Naive B cell (primary cell): ENCODE data around the gene AK4. TPM values are rescaled to one million over a fixed set of nuclear protein-coding genes. Genes with fewer than 3 reads are reported as not detected.

Experiments
- ATAC-seq, 2 donors: fragments of 150-1000 bp; cut with Tn5 transposase; 2 replicates each; pipeline ENCODE4 v1.10.0; 2021; ENCODE audit warnings: low read depth in 2 of 2, mild to moderate bottlenecking in 2 of 2, moderate library complexity in 2 of 2
- DNase-seq: peaks from one replicate; pipeline ENCODE4 v3.0.0; 2022
- H3K27ac Mint-ChIP-seq, 6 donors: one replicate each; pipeline ENCODE4 v1.8.0; 2020 to 2022; ENCODE audit warnings: mild to moderate bottlenecking in 6 of 6, mixed read lengths in 6 of 6, moderate library complexity in 5 of 6, inconsistent platforms in 2 of 6
- H3K27me3 Mint-ChIP-seq, 3 donors: one replicate each; pipeline ENCODE4 v1.8.0; 2021 to 2022; ENCODE audit warnings: mixed read lengths in 3 of 3, mild to moderate bottlenecking in 1 of 3
- H3K36me3 Mint-ChIP-seq, 2 donors: one replicate each; pipeline ENCODE4 v1.8.0; 2020 to 2022; ENCODE audit warnings: mixed read lengths in 2 of 2, inconsistent platforms in 1 of 2, mild to moderate bottlenecking in 1 of 2
- H3K4me1 Mint-ChIP-seq, 3 donors: one replicate each; pipeline ENCODE4 v1.8.0; 2020 to 2022; ENCODE audit warnings: mixed read lengths in 3 of 3, inconsistent platforms in 1 of 3, mild to moderate bottlenecking in 1 of 3, moderate library complexity in 1 of 3
- H3K4me3 Mint-ChIP-seq, 8 donors: one replicate each; pipeline ENCODE4 v1.8.0; 2020 to 2022; ENCODE audit warnings: mild to moderate bottlenecking in 8 of 8, mixed read lengths in 8 of 8, moderate library complexity in 8 of 8, inconsistent platforms in 2 of 8
- H3K9me3 Mint-ChIP-seq, 7 donors: one replicate each; pipeline ENCODE4 v1.8.0; 2020 to 2022; ENCODE audit warnings: mixed read lengths in 7 of 7, mild to moderate bottlenecking in 5 of 7, inconsistent platforms in 2 of 7, moderate library complexity in 1 of 7
- polyA plus RNA-seq, 6 donors: library from polyadenylated mRNA; unstranded; fragments of 300-500 nt; fragmentation: Illumina TruSeq; gene quantifications; one replicate each; pipeline ENCODE4 v1.2.3, GENCODE V29; 2021; ENCODE audit warnings: low read depth in 6 of 6

The AK4 gene
- polyA plus RNA-seq, 6 donors from 2014 or later, result 0.04 to 0.33 (median 0.26) TPM; not detected in 3

GRCh38 chr1:65197636-65198035 is 49.6 kb downstream of the AK4 start:
- Mint-ChIP-seq H3K9me3 (no peaks in the 10 kb centered on the region), H3K36me3 (no peaks in the 10 kb centered on the region), H3K4me1 (no peaks in the 10 kb centered on the region), H3K27ac (no peak overlapping the region), H3K27me3 (peaks cover 4 to 11% (median 9%) of the 10 kb centered on the region in 3 donors), H3K4me3 (no peak overlapping the region)
- DNase-seq, result no peak
- no peak for ATAC-seq

DNA sequence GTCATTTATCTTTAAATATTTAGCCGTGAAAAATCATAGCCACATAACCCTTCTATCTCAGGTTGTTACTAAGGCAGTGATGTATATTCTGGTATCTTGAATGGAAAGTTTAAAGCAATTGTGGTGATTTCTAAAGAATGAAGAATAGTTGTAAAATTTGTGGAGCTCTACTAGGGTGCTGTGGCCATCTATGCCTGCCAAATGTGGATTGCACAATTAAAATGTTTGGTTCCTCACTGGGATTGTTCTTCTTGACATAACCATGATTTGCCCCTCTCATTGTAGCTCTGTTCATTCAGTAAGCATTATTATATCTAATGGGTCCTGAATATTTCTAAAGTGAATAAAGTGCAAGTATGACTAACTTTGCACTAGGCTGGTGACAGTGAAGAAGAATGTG is 50.1 kb downstream of the AK4 start:
- H3K4me1 Mint-ChIP-seq, result no peaks in the 10 kb centered on the region
- ATAC-seq (no peak), DNase-seq (no peak)
- peaks cover 4 to 11% (median 9%) of the 10 kb centered on the region in 3 donors for H3K27me3 Mint-ChIP-seq
- no peaks in the 10 kb centered on the region for H3K9me3 Mint-ChIP-seq
- H3K27ac Mint-ChIP-seq, result no peak overlapping the region
- H3K4me3 Mint-ChIP-seq, result no peak overlapping the region
- no peaks in the 10 kb centered on the region for H3K36me3 Mint-ChIP-seq

- H3K27ac Mint-ChIP-seq, result no peak overlapping the region
- H3K4me3 Mint-ChIP-seq, result no peak overlapping the region
- no peak for ATAC-seq
- no peak for DNase-seq
- H3K27me3 Mint-ChIP-seq, result peaks cover 4 to 11% (median 9%) of the 10 kb centered on the region in 3 donors
- H3K36me3 Mint-ChIP-seq, result no peaks in the 10 kb centered on the region
- no peaks in the 10 kb centered on the region for H3K9me3 Mint-ChIP-seq
- no peaks in the 10 kb centered on the region for H3K4me1 Mint-ChIP-seq
Measured at GRCh38 chr1:65200411-65200810, 52.4 kb downstream of the AK4 start.

- Mint-ChIP-seq H3K27ac (peak overlapping the region in 1 of 6 donors; percentile 60), H3K36me3 (no peaks in the 10 kb centered on the region), H3K27me3 (peaks cover 0 to under 1% (median under 1%) of the 10 kb centered on the region in 3 donors), H3K4me1 (peaks cover 0 to 7% (median 4%) of the 10 kb centered on the region in 3 donors), H3K4me3 (no peak overlapping the region), H3K9me3 (no peaks in the 10 kb centered on the region)
- ATAC-seq (no peak), DNase-seq (no peak)
Measured at GRCh38 chr1:65206836-65207235, 58.8 kb downstream of the AK4 start.

- no peak overlapping the region for H3K27ac Mint-ChIP-seq
Measured at GRCh38 chr1:65207317-65207716, 59.3 kb downstream of the AK4 start.

GRCh38 chr1:65208563-65208973 is 60.6 kb downstream of the AK4 start:
- ATAC-seq, result no peak
- H3K9me3 Mint-ChIP-seq, result no peaks in the 10 kb centered on the region
- no peak overlapping the region for H3K27ac Mint-ChIP-seq
- no peak for DNase-seq
- no peak overlapping the region for H3K4me3 Mint-ChIP-seq
- no peaks in the 10 kb centered on the region for H3K36me3 Mint-ChIP-seq
- H3K4me1 Mint-ChIP-seq, result peaks cover 0 to 7% (median 4%) of the 10 kb centered on the region in 3 donors
- H3K27me3 Mint-ChIP-seq, result no peaks in the 10 kb centered on the region

More at GRCh38 chr1:65207317-65207716, 59.3 kb downstream of the AK4 start:
- Mint-ChIP-seq H3K4me3 (no peak overlapping the region), H3K36me3 (no peaks in the 10 kb centered on the region), H3K27me3 (no peaks in the 10 kb centered on the region), H3K9me3 (no peaks in the 10 kb centered on the region), H3K4me1 (peaks cover 0 to 7% (median 4%) of the 10 kb centered on the region in 3 donors)
- DNase-seq (no peak), ATAC-seq (no peak)

DNA sequence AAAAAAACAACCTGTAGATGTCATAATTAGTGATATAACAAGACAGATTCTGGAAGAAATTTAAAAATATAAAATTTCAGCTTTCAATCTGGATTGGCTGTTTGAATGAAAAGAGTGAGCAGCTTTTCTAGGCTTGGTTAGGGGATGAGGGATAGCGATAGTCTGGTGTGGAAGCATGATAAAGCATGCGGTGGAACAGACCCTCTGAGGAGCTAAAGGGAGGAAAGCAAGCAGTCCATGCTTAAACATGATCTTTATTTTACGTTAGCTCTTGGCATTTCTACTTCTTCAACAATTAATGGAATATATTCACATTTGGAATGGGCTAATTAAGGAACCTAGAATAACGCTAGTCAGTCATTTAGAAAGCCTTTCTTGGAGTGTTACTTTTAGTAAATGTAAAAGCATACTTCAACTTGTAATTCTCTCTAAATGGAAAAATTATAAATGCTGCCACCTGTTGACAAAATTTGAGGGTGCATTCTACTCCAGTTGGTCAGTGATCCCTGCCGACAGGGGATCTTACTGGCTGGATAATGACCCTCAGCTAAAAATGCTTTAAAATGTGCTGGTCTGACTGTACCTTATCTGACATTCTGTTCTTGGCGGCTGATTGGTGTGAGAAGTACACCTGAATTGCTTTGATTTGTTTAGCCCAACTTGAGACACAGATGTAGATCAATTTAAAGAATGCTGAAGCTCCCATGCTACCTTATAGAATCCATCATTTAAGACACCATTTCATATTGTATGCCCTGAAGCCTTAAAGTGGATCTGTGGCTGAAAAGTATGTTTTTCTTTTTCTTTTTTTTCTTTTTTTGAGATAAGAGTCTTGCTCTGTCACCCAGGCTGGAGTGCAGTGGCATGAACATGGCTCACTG is 61.2 kb downstream of the AK4 start:
- Mint-ChIP-seq H3K9me3 (no peaks in the 10 kb centered on the region), H3K4me3 (no peak overlapping the region), H3K27me3 (no peaks in the 10 kb centered on the region), H3K27ac (no peak overlapping the region), H3K36me3 (no peaks in the 10 kb centered on the region), H3K4me1 (peaks cover 0 to 7% (median 4%) of the 10 kb centered on the region in 3 donors)
- DNase-seq (peak; percentile 7), ATAC-seq (no peak)

DNA sequence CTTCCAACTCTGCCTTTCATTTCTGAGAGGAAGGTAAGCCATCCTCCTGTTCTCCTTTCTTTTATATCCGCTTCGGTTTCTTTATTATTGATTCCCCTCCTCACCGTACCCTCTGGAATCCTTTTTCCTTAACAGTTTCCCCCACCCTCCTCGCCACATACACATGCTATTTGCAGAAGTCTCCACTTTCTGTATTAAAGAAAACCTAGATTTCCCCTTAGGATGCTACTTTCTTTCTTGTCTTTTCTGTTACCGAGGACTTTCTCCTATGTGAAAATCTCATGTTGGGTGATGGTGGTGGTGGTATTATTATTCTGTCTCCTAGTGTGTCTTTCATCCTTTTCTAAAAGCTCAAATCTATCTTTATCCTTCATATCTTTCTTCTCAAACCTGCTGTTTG is 62.3 kb downstream of the AK4 start:
- no peak for DNase-seq
- Mint-ChIP-seq H3K4me1 (peaks cover 0 to 7% (median 4%) of the 10 kb centered on the region in 3 donors), H3K27ac (no peak overlapping the region), H3K27me3 (no peaks in the 10 kb centered on the region), H3K36me3 (no peaks in the 10 kb centered on the region), H3K4me3 (no peak overlapping the region), H3K9me3 (no peaks in the 10 kb centered on the region)
- ATAC-seq, result no peak

DNA sequence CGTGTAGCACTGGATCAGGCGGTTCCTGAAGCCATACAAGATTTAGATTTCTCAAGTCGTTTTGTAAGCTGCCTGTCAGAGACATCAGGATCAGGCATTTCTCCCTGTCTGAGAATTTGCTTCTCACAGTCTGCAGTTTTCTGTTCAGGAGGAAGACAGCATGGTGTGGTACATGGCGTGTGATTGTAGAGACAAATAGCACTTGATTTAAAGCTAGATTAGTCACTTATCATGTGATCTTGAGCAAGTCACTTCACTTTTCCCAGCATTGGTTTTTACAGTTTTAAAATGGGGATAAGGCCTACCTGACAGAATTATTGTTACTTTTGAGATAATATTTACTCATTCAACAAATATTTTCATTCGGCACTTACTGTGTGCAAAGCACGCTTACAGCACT is 63.3 kb downstream of the AK4 start:
- Mint-ChIP-seq H3K4me1 (peaks cover 0 to 12% (median 10%) of the 10 kb centered on the region in 3 donors), H3K27me3 (no peaks in the 10 kb centered on the region), H3K4me3 (no peak overlapping the region), H3K36me3 (no peaks in the 10 kb centered on the region), H3K27ac (no peak overlapping the region), H3K9me3 (no peaks in the 10 kb centered on the region)
- no peak for DNase-seq
- no peak for ATAC-seq

DNA sequence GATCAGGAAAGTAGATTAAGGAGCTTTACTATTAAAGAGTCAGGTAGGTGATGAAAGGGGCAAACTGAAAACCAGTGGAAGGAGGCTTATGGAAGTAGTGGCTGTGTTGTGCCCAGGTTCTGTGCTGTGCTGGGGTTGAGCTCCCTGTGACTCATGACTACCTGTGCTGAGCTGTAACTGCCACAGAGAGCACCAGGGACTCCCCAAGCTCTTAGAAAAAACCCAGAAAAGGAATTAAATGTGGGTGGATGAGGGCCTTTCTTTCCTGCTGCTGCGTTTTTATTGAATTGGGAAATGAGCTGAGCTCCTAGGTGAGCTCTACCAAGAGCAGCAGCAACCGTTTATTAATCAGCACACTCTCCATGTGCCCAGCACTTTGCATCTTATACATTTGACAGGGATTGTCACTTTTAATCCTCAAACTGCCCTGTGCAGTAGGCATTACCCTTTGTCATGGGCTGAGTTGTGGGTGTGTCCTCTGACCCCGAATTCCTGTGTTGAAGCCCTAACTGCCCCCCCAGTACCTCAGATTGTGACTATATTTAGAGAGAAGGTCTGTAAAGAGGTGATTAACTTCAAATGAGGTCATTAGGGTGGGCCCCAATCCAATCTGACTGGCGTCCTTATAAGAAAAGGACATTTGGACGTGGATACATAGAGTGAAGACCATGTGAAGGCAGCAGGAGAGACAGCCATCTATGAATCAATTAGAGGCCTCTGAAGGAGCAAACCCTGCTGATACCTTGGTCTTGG is 65.4 kb downstream of the AK4 start:
- ATAC-seq, result no peak
- Mint-ChIP-seq H3K4me1 (peaks cover 0 to 6% (median 5%) of the 10 kb centered on the region in 3 donors), H3K27ac (no peak overlapping the region), H3K36me3 (no peaks in the 10 kb centered on the region), H3K27me3 (no peaks in the 10 kb centered on the region), H3K9me3 (no peaks in the 10 kb centered on the region), H3K4me3 (no peak overlapping the region)
- DNase-seq, result no peak

GRCh38 chr1:65214340-65215027 is 66.5 kb downstream of the AK4 start:
- no peak for ATAC-seq
- H3K27me3 Mint-ChIP-seq, result no peaks in the 10 kb centered on the region
- peaks cover 0 to 6% (median 5%) of the 10 kb centered on the region in 3 donors for H3K4me1 Mint-ChIP-seq
- no peaks in the 10 kb centered on the region for H3K36me3 Mint-ChIP-seq
- no peak overlapping the region for H3K27ac Mint-ChIP-seq
- H3K9me3 Mint-ChIP-seq, result no peaks in the 10 kb centered on the region
- peak overlapping the region in 1 of 8 donors; percentile 35 for H3K4me3 Mint-ChIP-seq
- DNase-seq, result no peak

DNA sequence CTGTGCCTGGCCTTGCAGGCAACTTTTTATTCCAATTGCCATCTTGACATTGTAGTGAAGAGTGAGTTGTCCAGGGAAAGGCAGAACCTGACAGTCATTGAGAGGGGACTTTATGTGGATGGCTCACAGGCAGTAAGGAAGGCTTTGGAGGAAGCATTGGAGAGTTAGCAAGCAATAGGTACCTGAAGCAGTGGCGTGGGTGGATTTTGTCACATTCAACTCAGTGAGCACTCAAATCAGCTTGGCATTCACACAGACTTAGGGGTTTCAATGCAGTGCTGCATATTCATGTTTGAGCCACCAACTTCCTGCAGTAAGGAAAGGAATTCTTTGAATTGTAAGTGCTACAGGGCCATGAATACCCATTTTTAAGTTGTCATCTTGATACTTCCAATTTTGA is 69.0 kb downstream of the AK4 start:
- no peaks in the 10 kb centered on the region for H3K36me3 Mint-ChIP-seq
- H3K4me3 Mint-ChIP-seq, result no peak overlapping the region
- peaks cover 0 to 6% (median 5%) of the 10 kb centered on the region in 3 donors for H3K4me1 Mint-ChIP-seq
- no peaks in the 10 kb centered on the region for H3K9me3 Mint-ChIP-seq
- H3K27me3 Mint-ChIP-seq, result no peaks in the 10 kb centered on the region
- DNase-seq (no peak), ATAC-seq (no peak)
- peak overlapping the region in 1 of 6 donors; percentile 27 for H3K27ac Mint-ChIP-seq

- no peaks in the 10 kb centered on the region for H3K9me3 Mint-ChIP-seq
- H3K27me3 Mint-ChIP-seq, result no peaks in the 10 kb centered on the region
- H3K36me3 Mint-ChIP-seq, result no peaks in the 10 kb centered on the region
- DNase-seq (no peak), ATAC-seq (no peak)
- no peak overlapping the region for H3K4me3 Mint-ChIP-seq
- no peaks in the 10 kb centered on the region for H3K4me1 Mint-ChIP-seq
- no peak overlapping the region for H3K27ac Mint-ChIP-seq
Measured at GRCh38 chr1:65221638-65222339, 73.8 kb downstream of the AK4 start.
